Measurements from ENCODE around the gene ZNF579. TPM values are rescaled to one million over a fixed set of nuclear protein-coding genes. Genes with fewer than 3 reads are reported as not detected.
A peak's percentile ranks its signal among the peaks of the same experiment; 100 is the strongest.

The ZNF579 gene
- total and polyA plus RNA-seq, 9 of the 15 experiments (the other 6 are each of a cell fraction or from before 2014, with no cell fraction given): 0.06 to 15.9 (median 1.6) TPM

GRCh38 chr19:55598719-55599467 is 18.2 kb upstream of the ZNF579 start (continued):
- TF ChIP-seq PKNOX1 (IDR thresholded peaks at IDR 0.05) (0 out of 2 replicates have a peak, but pooled peaks have one; percentile 24), ARNT (IDR thresholded peaks at IDR 0.05) (0 out of 4 replicates have a peak, but pooled peaks of 1 of the 2 experiments have one; percentile 30), SIX5 (IDR thresholded peaks at IDR 0.05; ENCODE audit: borderline replicate concordance in 1 of 2, insufficient read depth in 1 of 2, low read depth in 1 of 2, low read length in 2 of 2) (0 out of 4 replicates have a peak, but pooled peaks of 1 of the 2 experiments have one; percentile 7), E2F4 (CRISPR knock-in tag; IDR thresholded peaks at IDR 0.05; ENCODE audit: low read depth) (no peak), SOX6 (IDR thresholded peaks at IDR 0.05) (peak; percentile 67; the same call in 1 of the 2 replicates), U2AF1 (optimal IDR thresholded peaks at IDR 0.05; ENCODE audit: low read depth, low read length) (peak; percentile 37), PYGO2 (tag; IDR thresholded peaks at IDR 0.05) (no peak), JUNB (CRISPR knock-in tag; conservative IDR thresholded peaks at IDR 0.05) (no peak), NRF1 (conservative IDR thresholded peaks at IDR 0.05 in 1 of 2, IDR thresholded peaks at IDR 0.05 in 1 of 2) (peak; percentile 73 to 78), SMARCA5 (IDR thresholded peaks at IDR 0.05) (no peak), RB1 (IDR thresholded peaks at IDR 0.05; ENCODE audit: low read depth) (no peak; the same call in 1 of the 2 replicates), EHMT2 (IDR thresholded peaks at IDR 0.05) (peak; percentile 42; the same call in 1 of the 2 replicates), ZBTB7A (IDR thresholded peaks at IDR 0.05; ENCODE audit: borderline replicate concordance, control insufficient read depth, low read depth, low read length) (0 out of 2 replicates have a peak, but pooled peaks have one; percentile 48), ATF7 (IDR thresholded peaks at IDR 0.05) (peak; percentile 71; the same call in 1 of the 2 replicates), VEZF1 (CRISPR knock-in tag; IDR thresholded peaks at IDR 0.05) (peak; percentile 97; the same call in 1 of the 2 replicates), PML (IDR thresholded peaks at IDR 0.05; ENCODE audit: low read length) (peak; percentile 62), ZNF431 (CRISPR knock-in tag; IDR thresholded peaks at IDR 0.05) (no peak), TAF7 (tag; IDR thresholded peaks at IDR 0.05) (peak; percentile 82), GTF2E2 (tag; IDR thresholded peaks at IDR 0.05) (peak; percentile 88; the same call in 1 of the 2 replicates), HNRNPK (IDR thresholded peaks at IDR 0.05; ENCODE audit: low read depth, low read length, poor library complexity, severe bottlenecking) (no peak), RBFOX2 (IDR thresholded peaks at IDR 0.05; ENCODE audit: low read depth, low read length) (peak; percentile 86; the same call in 1 of the 2 replicates), CHCHD3 (CRISPR knock-in tag; IDR thresholded peaks at IDR 0.05) (no peak), POLR2AphosphoS5 (IDR thresholded peaks at IDR 0.05; ENCODE audit: control insufficient read depth, insufficient read depth, low read depth, low read length) (peak; percentile 66), MLLT1 (IDR thresholded peaks at IDR 0.05) (peak in 1 of 2 experiments; percentile 63; a peak in 1 of 4 replicates)

All from K562 (cell line).